Esophagus squamous epithelium (tissue), 5 donors: ENCODE data around the gene DIP2A. TPM values are rescaled to one million over a fixed set of nuclear protein-coding genes. Genes with fewer than 3 reads are reported as not detected.

Experiments
- DNase-seq: peaks from one replicate; lab custom pipeline; 2025; lab: John Stamatoyannopoulos, UW
- H3K27ac ChIP-seq, 4 donors: fragments of 200-600 bp; sonication (generic); one replicate each; pipeline ENCODE4 v1.5.1; 2016 to 2019; ENCODE audit warnings: mild to moderate bottlenecking in 1 of 4
- H3K27me3 ChIP-seq, 4 donors: fragments of 200-600 bp; sonication (generic); 1 replicate in 3 of 4; 2 replicates in 1 of 4; pipeline versions ENCODE4 v1.5.1 to v1.6.0; 2017 to 2021; ENCODE audit warnings: antibody characterized with exemption in 1 of 4
- H3K36me3 ChIP-seq, 3 donors: fragments of 200-600 bp; sonication (generic); one replicate each; pipeline ENCODE4 v1.5.1; 2016 to 2019
- H3K4me1 ChIP-seq, 3 donors: fragments of 200-600 bp; sonication (generic); one replicate each; pipeline ENCODE4 v1.5.1; 2017 to 2019
- H3K4me3 ChIP-seq, 4 donors: fragments of 200-600 bp; sonication (generic); 1 replicate in 3 of 4; 2 replicates in 1 of 4; pipeline ENCODE4 v1.5.1; 2016 to 2019; ENCODE audit warnings: mild to moderate bottlenecking in 2 of 4, moderate library complexity in 1 of 4
- H3K9me3 ChIP-seq, 3 donors: fragments of 200-600 bp; sonication (generic); one replicate each; pipeline ENCODE4 v1.5.1; 2016 to 2019
- CTCF ChIP-seq, 6 experiments: fragments of 450-650 bp in 4 of 6; fragments of 200-600 bp in 2 of 6; sonication (generic) in 2 of 6; IDR thresholded peaks; one replicate each; pipeline ENCODE4 v1.5.1; 2016 to 2019; ENCODE audit warnings: antibody characterized with exemption in 6 of 6, mild to moderate bottlenecking in 4 of 6, moderate library complexity in 4 of 6
- POLR2A ChIP-seq, 4 donors: fragments of 450-650 bp; IDR thresholded peaks; one replicate each; pipeline ENCODE4 v1.6.1; 2017; ENCODE audit warnings: antibody characterized with exemption in 4 of 4, mild to moderate bottlenecking in 4 of 4, moderate library complexity in 3 of 4
- WGBS, 2 donors: methylation state at CpG; one replicate each; pipeline ENCODE4 v1.1.5; 2018; 5-methylcytosine and 5-hydroxymethylcytosine counted together
- intact Hi-C: fragments of 100-400 bp; cut with DNase I; formaldehyde crosslinking; loops from one replicate; pipeline ENCODE4 v1.15.0; 2022
- total RNA-seq, 4 donors: library from RNA; depleted of rRNA; stranded (reverse); fragments of >200 nt; gene quantifications; one replicate each; pipeline ENCODE4 v1.1.0, GENCODE V29; 2016
- donor health status: DM: yes; HTN: yes; CAD: no.

The DIP2A gene
- total RNA-seq, 4 donors from 2014 or later = 16.7 to 40.3 (median 33.0) TPM

GRCh38 chr21:46554431-46555224, 95.9 kb downstream of the DIP2A start:
- no peak for DNase-seq
- 84 to 97% methylated on average over 5 to 15 of the region's 30 CpGs for WGBS, 2 donors
- no peak overlapping the region for H3K4me3 ChIP-seq
- intact Hi-C loops = no loop called here
- H3K9me3 ChIP-seq = no peaks in the 10 kb centered on the region
- H3K36me3 ChIP-seq = peaks cover 28 to 100% (median 47%) of the 10 kb centered on the region in 3 donors
- no peak overlapping the region for H3K27ac ChIP-seq
- no peaks in the 10 kb centered on the region for H3K4me1 ChIP-seq
- TF ChIP-seq CTCF (IDR thresholded peaks at IDR 0.05) = no peak
- no peak for TF ChIP-seq POLR2A (IDR thresholded peaks at IDR 0.05)
- no peaks in the 10 kb centered on the region for H3K27me3 ChIP-seq

GRCh38 chr21:46555225-46555617, 96.5 kb downstream of the DIP2A start:
- Histone ChIP-seq H3K36me3 (peaks cover 28 to 100% (median 45%) of the 10 kb centered on the region in 3 donors), H3K4me3 (no peak overlapping the region), H3K27me3 (no peaks in the 10 kb centered on the region), H3K9me3 (no peaks in the 10 kb centered on the region), H3K4me1 (no peaks in the 10 kb centered on the region), H3K27ac (no peak overlapping the region)
- 95 to 100% methylated on average over 3 to 4 of the region's 9 CpGs for WGBS, 2 donors
- no peak for DNase-seq
- intact Hi-C loops = no loop called here
- TF ChIP-seq CTCF (IDR thresholded peaks at IDR 0.05) (no peak), POLR2A (IDR thresholded peaks at IDR 0.05) (no peak)

- DNase-seq = no peak
- Histone ChIP-seq H3K27me3 (no peaks in the 10 kb centered on the region), H3K36me3 (peaks cover 28 to 100% (median 43%) of the 10 kb centered on the region in 3 donors), H3K27ac (no peak overlapping the region), H3K9me3 (no peaks in the 10 kb centered on the region), H3K4me1 (no peaks in the 10 kb centered on the region), H3K4me3 (no peak overlapping the region)
- intact Hi-C loops = no loop called here
- 93% methylated on average over 16 of the region's 16 CpGs for WGBS, 2 donors
- TF ChIP-seq CTCF (IDR thresholded peaks at IDR 0.05) (no peak), POLR2A (IDR thresholded peaks at IDR 0.05) (no peak)
Measured at GRCh38 chr21:46555678-46556077, 97.0 kb downstream of the DIP2A start.

- Histone ChIP-seq H3K4me3 (no peak overlapping the region), H3K36me3 (peaks cover 28 to 100% (median 44%) of the 10 kb centered on the region in 3 donors), H3K27me3 (no peaks in the 10 kb centered on the region), H3K27ac (no peak overlapping the region), H3K4me1 (no peaks in the 10 kb centered on the region), H3K9me3 (no peaks in the 10 kb centered on the region)
- TF ChIP-seq POLR2A (IDR thresholded peaks at IDR 0.05) = no peak
- no peak for TF ChIP-seq CTCF (IDR thresholded peaks at IDR 0.05)
- 95 to 96% methylated on average over 12 of the region's 13 CpGs for WGBS, 2 donors
- DNase-seq = no peak
- intact Hi-C loops = no loop called here
Measured at GRCh38 chr21:46556802-46557201, 98.1 kb downstream of the DIP2A start.

- H3K27me3 ChIP-seq = no peaks in the 10 kb centered on the region
Measured at GRCh38 chr21:46557469-46557868, 98.8 kb downstream of the DIP2A start.

More at GRCh38 chr21:46557469-46557868, 98.8 kb downstream of the DIP2A start:
- TF ChIP-seq CTCF (IDR thresholded peaks at IDR 0.05) (no peak), POLR2A (IDR thresholded peaks at IDR 0.05) (no peak)
- H3K4me3 ChIP-seq = no peak overlapping the region
- DNase-seq = no peak
- peaks cover 28 to 100% (median 43%) of the 10 kb centered on the region in 3 donors for H3K36me3 ChIP-seq
- intact Hi-C loops = no loop called here
- no peaks in the 10 kb centered on the region for H3K4me1 ChIP-seq
- no peaks in the 10 kb centered on the region for H3K9me3 ChIP-seq
- no peak overlapping the region for H3K27ac ChIP-seq
- WGBS, 2 donors = 88% methylated on average over 11 of the region's 14 CpGs; no CpG with 5 or more reads in 1 of the 2 donors
